GM12872 (cell line): ENCODE results near the gene JPH4.

Experiments used
- CTCF ChIP-seq: IDR thresholded peaks from 3 replicates; pipeline ENCODE4 v1.5.1; 2011; ENCODE audit warnings: low read depth, mild to moderate bottlenecking, low read length, moderate library complexity; ENCODE audit not compliant: insufficient read depth

The JPH4 gene

GRCh38 chr14:23612802-23613201, 34.2 kb upstream of the JPH4 start:
- TF ChIP-seq CTCF = no peak

GRCh38 chr14:23612354-23612732, 33.8 kb upstream of the JPH4 start:
- no peak for TF ChIP-seq CTCF

- TF ChIP-seq CTCF = no peak
Measured at GRCh38 chr14:23610815-23611289, 32.3 kb upstream of the JPH4 start.

GRCh38 chr14:23610090-23610814, 31.7 kb upstream of the JPH4 start:
- TF ChIP-seq CTCF = no peak

- no peak for TF ChIP-seq CTCF
Measured at GRCh38 chr14:23609001-23609400, 30.4 kb upstream of the JPH4 start.

GRCh38 chr14:23608454-23608853, 29.9 kb upstream of the JPH4 start:
- no peak for TF ChIP-seq CTCF

GRCh38 chr14:23605931-23606585, 27.5 kb upstream of the JPH4 start:
- TF ChIP-seq CTCF = no peak
